GM18511 (cell line): Measurements from ENCODE around the gene BRD9.

Experiments used
- ATAC-seq: cut with Tn5 transposase; IDR thresholded peaks from one replicate; pipeline ENCODE4 v1.9.1; 2021; ENCODE audit warnings: mild to moderate bottlenecking, moderate library complexity; ENCODE audit not compliant: unreplicated experiment

Gene BRD9

GRCh38 chr5:819078-819477, 73.5 kb downstream of the BRD9 start:
- ATAC-seq: no peak

- no peak for ATAC-seq
Measured at GRCh38 chr5:816176-816575, 76.4 kb downstream of the BRD9 start.

- no peak for ATAC-seq
Measured at GRCh38 chr5:815449-815848, 77.2 kb downstream of the BRD9 start.
